Neural progenitor cell (in vitro differentiated cells): ENCODE data around the gene ADCY1. TPM values are rescaled to one million over a fixed set of nuclear protein-coding genes. Genes with fewer than 3 reads are reported as not detected.
"Not testable (repeated sequence)": the region's sequence is repeated elsewhere in the genome, so short reads cannot be mapped to it uniquely, and the experiment has no call there.

Experiments
- DNase-seq: peaks from one replicate; pipeline ENCODE4 v3.0.0-alpha.2; 2016; ENCODE audit warnings: low spot score
- H2AFZ ChIP-seq: fragments of 200-600 bp; sonication (generic); replicated peaks from 2 replicates; pipeline ENCODE4 v1.6.1; 2016; ENCODE audit warnings: antibody characterized with exemption
- H3F3A ChIP-seq: fragments of 200-600 bp; sonication (generic); 2 replicates; pipeline ENCODE4 v1.6.1; 2016; ENCODE audit warnings: antibody characterized with exemption, low read depth
- H3K27ac ChIP-seq: fragments of 200-600 bp; sonication (generic); 2 replicates; pipeline ENCODE4 v1.5.1; 2016; ENCODE audit warnings: mild to moderate bottlenecking
- H3K27me3 ChIP-seq: fragments of 200-600 bp; sonication (generic); 2 replicates; pipeline ENCODE4 v1.6.1; 2016; ENCODE audit warnings: mild to moderate bottlenecking, moderate library complexity
- H3K36me3 ChIP-seq: fragments of 200-600 bp; sonication (generic); 2 replicates; pipeline ENCODE4 v1.5.1; 2016
- H3K4me1 ChIP-seq: fragments of 200-600 bp; sonication (generic); 2 replicates; pipeline ENCODE4 v1.6.1; 2016; ENCODE audit warnings: mixed run types
- H3K4me2 ChIP-seq: fragments of 200-600 bp; sonication (generic); 2 replicates; pipeline ENCODE4 v1.6.1; 2016
- H3K4me3 ChIP-seq: fragments of 200-600 bp; sonication (generic); 2 replicates; pipeline ENCODE4 v1.5.1; 2016
- H3K79me2 ChIP-seq: fragments of 200-600 bp; sonication (generic); 2 replicates; pipeline ENCODE4 v1.6.1; 2016; ENCODE audit warnings: low read depth
- H3K9ac ChIP-seq: fragments of 200-600 bp; sonication (generic); 2 replicates; pipeline ENCODE4 v1.6.1; 2016
- H3K9me3 ChIP-seq: fragments of 200-600 bp; sonication (generic); 2 replicates; pipeline ENCODE4 v1.5.1; 2016; ENCODE audit warnings: low read depth
- H4K20me1 ChIP-seq: fragments of 200-600 bp; sonication (generic); 2 replicates; pipeline ENCODE4 v1.6.1; 2016; ENCODE audit warnings: low read depth
- H3K27ac Mint-ChIP-seq: 3 replicates; pipeline ENCODE4 v1.8.0; 2021; ENCODE audit warnings: mixed read lengths
- H3K27me3 Mint-ChIP-seq: 2 replicates; pipeline ENCODE4 v1.8.0; 2022; ENCODE audit warnings: low read depth, mild to moderate bottlenecking, inconsistent platforms, moderate library complexity, mixed read lengths; ENCODE audit not compliant: insufficient read depth
- H3K36me3 Mint-ChIP-seq: 3 replicates; pipeline ENCODE4 v1.8.0; 2021; ENCODE audit warnings: mixed read lengths
- H3K4me1 Mint-ChIP-seq: 3 replicates; pipeline ENCODE4 v1.8.0; 2021; ENCODE audit warnings: mixed read lengths
- H3K4me3 Mint-ChIP-seq: 3 replicates; pipeline ENCODE4 v1.8.0; 2021; ENCODE audit warnings: mild to moderate bottlenecking, moderate library complexity, mixed read lengths
- H3K9me3 Mint-ChIP-seq: 3 replicates; pipeline ENCODE4 v1.8.0; 2020; ENCODE audit warnings: mixed read lengths
- EZH2 ChIP-seq: fragments of 200-600 bp; sonication (generic); IDR thresholded peaks from 2 replicates; pipeline ENCODE4 v1.6.1; 2017; ENCODE audit warnings: antibody characterized with exemption, mild to moderate bottlenecking, moderate library complexity
- EZH2phosphoT487 ChIP-seq: fragments of 200-600 bp; sonication (generic); IDR thresholded peaks from 2 replicates; pipeline ENCODE4 v1.6.1; 2017; ENCODE audit warnings: antibody characterized with exemption
- total RNA-seq: library from RNA; depleted of rRNA; stranded (reverse); fragments of >200 nt; gene quantifications from 2 replicates; pipeline ENCODE4 v1.2.3, GENCODE V29; 2015; ENCODE audit warnings: low replicate concordance
- TF ChIP-seq, protein P1 (sequence below): fragments of 200-600 bp; sonication (generic); IDR thresholded peaks from 2 replicates; pipeline ENCODE4 v1.5.1; 2017; ENCODE audit warnings: antibody characterized with exemption, mild to moderate bottlenecking

ADCY1 gene
- total RNA-seq, 1 donor from 2014 or later, result 7.4 TPM

DNA sequence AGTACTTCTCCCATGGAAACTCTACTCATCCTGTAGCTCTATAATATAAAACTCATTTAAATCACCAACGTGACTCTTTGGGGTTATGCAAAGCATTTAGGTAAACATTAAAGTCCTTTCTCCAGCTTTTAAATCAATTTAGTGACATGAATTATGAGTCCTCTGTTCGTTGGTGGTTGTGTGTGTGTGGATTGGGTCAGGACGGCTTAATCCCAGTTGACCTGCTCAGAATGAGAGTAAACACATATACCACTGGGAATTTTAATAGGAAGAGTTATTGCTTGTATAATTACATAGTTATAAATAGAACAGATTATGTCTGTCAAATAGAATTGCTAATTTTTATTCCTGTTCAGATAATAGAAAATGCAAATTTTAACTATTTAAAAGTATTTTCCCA, 30.7 kb upstream of the ADCY1 start:
- peaks cover 8% of the 10 kb centered on the region for H3K27me3 Mint-ChIP-seq

DNA sequence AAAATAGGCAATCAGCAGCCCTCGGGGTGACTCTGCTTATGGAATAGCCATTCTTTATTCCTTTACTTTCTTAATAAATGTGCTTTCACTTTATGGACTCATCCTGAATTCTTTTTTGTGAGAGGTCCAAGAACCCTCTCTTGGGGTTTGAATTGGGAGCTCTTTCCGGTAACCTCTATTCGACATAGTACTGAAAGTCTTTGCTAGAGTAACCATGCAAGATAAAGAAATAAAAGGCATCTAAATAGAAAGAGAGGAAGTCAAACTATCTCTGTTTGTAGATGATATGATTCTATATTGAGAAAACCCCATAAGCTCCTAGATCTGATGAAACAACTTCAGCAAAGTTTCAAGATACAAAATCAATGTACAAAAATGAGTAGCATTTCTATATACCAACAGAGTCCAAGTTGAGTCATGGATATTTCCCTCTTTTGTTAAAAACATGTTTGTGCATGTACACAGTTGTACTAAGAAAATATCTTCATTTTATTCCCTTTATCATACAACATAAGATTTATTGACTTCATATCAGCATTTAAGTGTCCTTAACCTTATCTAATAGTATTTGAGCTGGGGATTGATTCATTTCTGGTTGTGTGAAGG, 29.0 kb upstream of the ADCY1 start:
- H3K27me3 Mint-ChIP-seq, H3K4me2 ChIP-seq, H3F3A ChIP-seq, H3K9ac ChIP-seq, H3K4me3 ChIP-seq, H3K9me3 ChIP-seq, H3K27me3 ChIP-seq, H3K4me1 Mint-ChIP-seq, H3K4me1 ChIP-seq, H3K9me3 Mint-ChIP-seq, H3K79me2 ChIP-seq, H3K36me3 Mint-ChIP-seq, DNase-seq, H3K36me3 ChIP-seq, H4K20me1 ChIP-seq, H2AFZ ChIP-seq, H3K27ac Mint-ChIP-seq, H3K4me3 Mint-ChIP-seq, H3K27ac ChIP-seq: not testable (repeated sequence)

More for the DNA sequence above, 30.7 kb upstream of the ADCY1 start:
- Histone ChIP-seq H3K79me2 (no peaks in the 10 kb centered on the region), H3K4me2 (no peak overlapping the region), H3K27me3 (no peaks in the 10 kb centered on the region), H3K9me3 (peaks cover 9% of the 10 kb centered on the region), H4K20me1 (no peaks in the 10 kb centered on the region), H3K27ac (no peak overlapping the region), H3K36me3 (no peaks in the 10 kb centered on the region), H3K4me3 (no peak overlapping the region), H3K9ac (no peak overlapping the region), H3K4me1 (no peaks in the 10 kb centered on the region), H2AFZ (no peak overlapping the region), H3F3A (no peaks in the 10 kb centered on the region)
- H3K36me3 Mint-ChIP-seq, result no peaks in the 10 kb centered on the region
- no peaks in the 10 kb centered on the region for H3K4me1 Mint-ChIP-seq
- no peak for DNase-seq
- H3K4me3 Mint-ChIP-seq, result no peak overlapping the region
- H3K9me3 Mint-ChIP-seq, result peaks cover 17% of the 10 kb centered on the region
- no peak overlapping the region for H3K27ac Mint-ChIP-seq
- TF ChIP-seq EZH2 (no peak), EZH2phosphoT487 (no peak)
- TF ChIP-seq, protein P1, sequence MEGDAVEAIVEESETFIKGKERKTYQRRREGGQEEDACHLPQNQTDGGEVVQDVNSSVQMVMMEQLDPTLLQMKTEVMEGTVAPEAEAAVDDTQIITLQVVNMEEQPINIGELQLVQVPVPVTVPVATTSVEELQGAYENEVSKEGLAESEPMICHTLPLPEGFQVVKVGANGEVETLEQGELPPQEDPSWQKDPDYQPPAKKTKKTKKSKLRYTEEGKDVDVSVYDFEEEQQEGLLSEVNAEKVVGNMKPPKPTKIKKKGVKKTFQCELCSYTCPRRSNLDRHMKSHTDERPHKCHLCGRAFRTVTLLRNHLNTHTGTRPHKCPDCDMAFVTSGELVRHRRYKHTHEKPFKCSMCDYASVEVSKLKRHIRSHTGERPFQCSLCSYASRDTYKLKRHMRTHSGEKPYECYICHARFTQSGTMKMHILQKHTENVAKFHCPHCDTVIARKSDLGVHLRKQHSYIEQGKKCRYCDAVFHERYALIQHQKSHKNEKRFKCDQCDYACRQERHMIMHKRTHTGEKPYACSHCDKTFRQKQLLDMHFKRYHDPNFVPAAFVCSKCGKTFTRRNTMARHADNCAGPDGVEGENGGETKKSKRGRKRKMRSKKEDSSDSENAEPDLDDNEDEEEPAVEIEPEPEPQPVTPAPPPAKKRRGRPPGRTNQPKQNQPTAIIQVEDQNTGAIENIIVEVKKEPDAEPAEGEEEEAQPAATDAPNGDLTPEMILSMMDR, result no peak

DNA sequence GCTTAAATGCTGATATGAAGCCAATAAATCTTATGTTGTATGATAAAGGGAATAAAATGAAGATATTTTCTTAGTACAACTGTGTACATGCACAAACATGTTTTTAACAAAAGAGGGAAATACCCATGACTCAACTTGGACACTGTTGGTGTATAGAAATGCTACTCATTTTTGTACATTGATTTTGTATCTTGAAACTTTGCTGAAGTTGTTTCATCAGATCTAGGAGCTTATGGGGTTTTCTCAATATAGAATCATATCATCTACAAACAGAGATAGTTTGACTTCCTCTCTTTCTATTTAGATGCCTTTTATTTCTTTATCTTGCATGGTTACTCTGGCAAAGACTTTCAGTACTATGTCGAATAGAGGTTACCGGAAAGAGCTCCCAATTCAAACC, 25.3 kb upstream of the ADCY1 start:
- H3K27ac Mint-ChIP-seq, H3K36me3 Mint-ChIP-seq, H3K4me1 ChIP-seq, H3K27me3 Mint-ChIP-seq, H3K9me3 Mint-ChIP-seq, H3K4me3 ChIP-seq, H3K9me3 ChIP-seq, H3K4me3 Mint-ChIP-seq, H3K9ac ChIP-seq, H3K27ac ChIP-seq, DNase-seq, H3K27me3 ChIP-seq, H3K79me2 ChIP-seq, H3K4me2 ChIP-seq, H3K36me3 ChIP-seq, H3F3A ChIP-seq, H2AFZ ChIP-seq, H4K20me1 ChIP-seq, H3K4me1 Mint-ChIP-seq: not testable (repeated sequence)

DNA sequence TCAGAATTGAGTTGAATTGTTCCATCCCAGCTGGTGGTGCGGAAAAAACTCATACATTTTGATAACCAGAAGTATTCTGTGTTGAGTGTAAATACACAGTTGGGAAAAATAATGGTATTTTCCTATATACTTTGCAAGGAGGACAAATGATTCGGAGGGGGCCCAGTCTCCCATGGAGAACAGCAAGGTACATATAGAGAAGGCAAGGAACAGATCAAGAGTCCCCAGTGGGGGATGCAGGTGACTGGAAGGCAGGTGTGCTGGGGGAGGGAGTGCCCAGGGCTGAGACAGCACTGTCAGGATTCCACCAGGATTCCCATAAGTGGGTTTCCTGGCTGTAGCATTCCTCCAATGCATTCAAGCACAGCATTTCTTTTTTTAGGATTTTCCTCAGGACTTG, 10.8 kb upstream of the ADCY1 start:
- Mint-ChIP-seq H3K27ac (peak overlapping the region; percentile 23), H3K4me3 (no peak overlapping the region), H3K27me3 (peaks cover 24% of the 10 kb centered on the region), H3K9me3 (peaks cover 7% of the 10 kb centered on the region), H3K36me3 (no peaks in the 10 kb centered on the region), H3K4me1 (peaks cover 23% of the 10 kb centered on the region)
- H3F3A ChIP-seq, result no peaks in the 10 kb centered on the region
- H3K4me1 ChIP-seq, result peaks cover 19% of the 10 kb centered on the region
- no peaks in the 10 kb centered on the region for H3K27me3 ChIP-seq
- H3K4me3 ChIP-seq, result no peak overlapping the region
- no peak overlapping the region for H3K9ac ChIP-seq
- no peaks in the 10 kb centered on the region for H4K20me1 ChIP-seq
- no peak for TF ChIP-seq EZH2
- TF ChIP-seq EZH2phosphoT487, result no peak
- TF ChIP-seq, protein P1, result no peak
- no peak overlapping the region for H3K27ac ChIP-seq
- no peak overlapping the region for H2AFZ ChIP-seq
- DNase-seq, result no peak
- H3K36me3 ChIP-seq, result no peaks in the 10 kb centered on the region
- H3K79me2 ChIP-seq, result no peaks in the 10 kb centered on the region
- H3K4me2 ChIP-seq, result no peak overlapping the region
- H3K9me3 ChIP-seq, result no peaks in the 10 kb centered on the region
